Nephron (organoid): ENCODE measurements around the gene CCDC89.

ENCODE experiments used
- H3K27ac Mint-ChIP-seq, 3 experiments: 2 replicates each; pipeline ENCODE4 v1.8.0; 2020; ENCODE audit warnings: mixed read lengths in 3 of 3, mild to moderate bottlenecking in 2 of 3, moderate library complexity in 1 of 3
- H3K27me3 Mint-ChIP-seq: 2 replicates; pipeline ENCODE4 v1.8.0; 2021; ENCODE audit warnings: low read depth, mild to moderate bottlenecking, moderate library complexity, mixed read lengths
- H3K36me3 Mint-ChIP-seq: 2 replicates; pipeline ENCODE4 v1.8.0; 2020; ENCODE audit warnings: low read depth, mixed read lengths
- H3K4me1 Mint-ChIP-seq: 2 replicates; pipeline ENCODE4 v1.8.0; 2020; ENCODE audit warnings: mixed read lengths
- H3K4me3 Mint-ChIP-seq, 3 experiments: 2 replicates each; pipeline ENCODE4 v1.8.0; 2020; ENCODE audit warnings: mild to moderate bottlenecking in 3 of 3, mixed read lengths in 3 of 3, moderate library complexity in 2 of 3
- H3K9me3 Mint-ChIP-seq: 2 replicates; pipeline ENCODE4 v1.8.0; 2020; ENCODE audit warnings: mixed read lengths
- CTCF ChIP-seq, 3 experiments: fragments of 200-600 bp; sonication (generic); IDR thresholded peaks; one replicate each; pipeline ENCODE4 v1.5.0; 2021; ENCODE audit warnings: antibody characterized with exemption in 3 of 3; ENCODE audit not compliant: unreplicated experiment in 3 of 3

CCDC89 gene

GRCh38 chr11:85699957-85700741 lies 14.2 kb upstream of the CCDC89 start:
- no peak for TF ChIP-seq CTCF (IDR thresholded peaks at IDR 0.05; ENCODE audit: unreplicated experiment in 3 of 3)
- Mint-ChIP-seq H3K4me1 (peaks cover 10% of the 10 kb centered on the region), H3K4me3 (no peak overlapping the region), H3K9me3 (peaks cover 7% of the 10 kb centered on the region), H3K36me3 (no peaks in the 10 kb centered on the region), H3K27me3 (no peaks in the 10 kb centered on the region), H3K27ac (peak overlapping the region; percentile 49 to 77 (median 63))

- peaks cover 4% of the 10 kb centered on the region for H3K9me3 Mint-ChIP-seq
- H3K27me3 Mint-ChIP-seq, result no peaks in the 10 kb centered on the region
- no peak overlapping the region for H3K27ac Mint-ChIP-seq
- no peak overlapping the region for H3K4me3 Mint-ChIP-seq
- H3K36me3 Mint-ChIP-seq, result no peaks in the 10 kb centered on the region
- TF ChIP-seq CTCF (IDR thresholded peaks at IDR 0.05; ENCODE audit: unreplicated experiment in 3 of 3), result no peak
- H3K4me1 Mint-ChIP-seq, result peaks cover 4% of the 10 kb centered on the region
Observed at GRCh38 chr11:85698195-85698594, 12.2 kb upstream of the CCDC89 start.

- H3K4me1 Mint-ChIP-seq, result peaks cover 4% of the 10 kb centered on the region
- no peaks in the 10 kb centered on the region for H3K27me3 Mint-ChIP-seq
- no peak overlapping the region for H3K4me3 Mint-ChIP-seq
- H3K27ac Mint-ChIP-seq, result no peak overlapping the region
- no peaks in the 10 kb centered on the region for H3K9me3 Mint-ChIP-seq
- TF ChIP-seq CTCF (IDR thresholded peaks at IDR 0.05; ENCODE audit: unreplicated experiment in 3 of 3), result no peak
- H3K36me3 Mint-ChIP-seq, result no peaks in the 10 kb centered on the region
Observed at GRCh38 chr11:85697747-85698146, 11.8 kb upstream of the CCDC89 start.

- no peaks in the 10 kb centered on the region for H3K27me3 Mint-ChIP-seq
- TF ChIP-seq CTCF (IDR thresholded peaks at IDR 0.05; ENCODE audit: unreplicated experiment in 3 of 3), result no peak
Observed at GRCh38 chr11:85695546-85695945, 9.6 kb upstream of the CCDC89 start.

GRCh38 chr11:85694385-85694980 lies 8.5 kb upstream of the CCDC89 start:
- Mint-ChIP-seq H3K9me3 (no peaks in the 10 kb centered on the region), H3K36me3 (no peaks in the 10 kb centered on the region), H3K4me3 (no peak overlapping the region), H3K27me3 (no peaks in the 10 kb centered on the region), H3K27ac (peak overlapping the region in 1 of 3 experiments; percentile 49), H3K4me1 (peaks cover under 1% of the 10 kb centered on the region)
- peak; percentile 58 to 62 (median 60) for TF ChIP-seq CTCF (IDR thresholded peaks at IDR 0.05; ENCODE audit: unreplicated experiment in 3 of 3)

More at GRCh38 chr11:85695546-85695945, 9.6 kb upstream of the CCDC89 start:
- Mint-ChIP-seq H3K36me3 (no peaks in the 10 kb centered on the region), H3K4me1 (peaks cover 4% of the 10 kb centered on the region), H3K4me3 (no peak overlapping the region), H3K9me3 (no peaks in the 10 kb centered on the region), H3K27ac (peak overlapping the region in 1 of 3 experiments; percentile 49)
